ENCODE data around the gene KCNC3. TPM values are rescaled to one million over a fixed set of nuclear protein-coding genes. Genes with fewer than 3 reads are reported as not detected.

KCNC3 gene
- total RNA-seq, 1 donor from 2014 or later = not detected

DNA sequence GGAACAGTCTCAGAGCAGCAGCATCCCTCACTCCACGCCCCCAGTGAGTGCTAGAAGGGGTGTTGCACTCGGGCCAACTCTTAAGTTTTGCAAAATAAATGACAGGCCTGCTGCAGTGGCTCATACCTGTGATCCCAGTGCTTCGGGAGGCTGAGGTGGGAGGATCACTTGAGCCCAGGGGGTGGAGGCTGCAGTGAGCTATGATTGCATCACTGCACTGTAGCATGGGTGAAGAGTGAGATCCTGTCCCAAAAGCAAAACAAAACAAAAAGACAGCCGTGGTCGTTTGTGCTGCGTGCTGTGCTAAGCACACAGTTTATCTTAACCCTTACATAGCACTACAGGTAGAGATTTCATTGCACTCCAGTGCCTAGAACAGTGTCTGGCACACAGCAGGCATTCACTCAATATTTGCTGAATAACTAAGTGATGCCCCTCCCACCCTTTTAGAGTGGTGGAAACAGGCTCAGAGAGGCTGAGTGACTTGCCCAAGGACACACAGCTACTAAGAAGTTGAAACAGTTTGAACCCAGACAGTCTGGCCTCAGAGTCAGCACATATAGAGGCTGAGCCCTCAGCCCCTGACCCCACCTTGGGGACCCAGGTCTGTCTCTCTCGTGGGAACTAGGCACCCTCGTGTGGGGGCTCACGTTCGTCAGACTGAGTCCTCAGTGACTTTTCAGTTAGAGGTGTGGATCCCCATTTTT is 18.3 kb downstream of the KCNC3 start:
- Histone ChIP-seq H2AFZ (ENCODE audit: low read depth, low read length) (no peak overlapping the region), H3K36me3 (ENCODE audit: insufficient read depth, low read length) (no peaks in the 10 kb centered on the region), H4K20me1 (ENCODE audit: insufficient read depth, low read length) (no peaks in the 10 kb centered on the region), H3K27me3 (ENCODE audit: insufficient read depth, low read length) (peaks cover 14% of the 10 kb centered on the region), H3K4me3 (ENCODE audit: insufficient read depth, low read depth, low read length) (no peak overlapping the region), H3K9me3 (ENCODE audit: insufficient read depth, low read depth, low read length) (no peaks in the 10 kb centered on the region), H3K27ac (ENCODE audit: low read depth, low read length) (no peak overlapping the region), H3K4me2 (ENCODE audit: low read length) (no peak overlapping the region), H3K79me2 (ENCODE audit: insufficient read depth, low read length) (no peaks in the 10 kb centered on the region), H3K4me1 (ENCODE audit: insufficient read depth, low read length) (no peaks in the 10 kb centered on the region), H3K9ac (ENCODE audit: low read length) (no peak overlapping the region)
- H3K9me3 Mint-ChIP-seq (ENCODE audit: unreplicated experiment) = peaks cover 12% of the 10 kb centered on the region
- no peaks in the 10 kb centered on the region for H3K27me3 Mint-ChIP-seq (ENCODE audit: low read depth, unreplicated experiment)
- H3K4me1 Mint-ChIP-seq (ENCODE audit: low read depth, unreplicated experiment) = no peaks in the 10 kb centered on the region
- no peak overlapping the region for H3K4me3 Mint-ChIP-seq (ENCODE audit: unreplicated experiment)
- no peak overlapping the region for H3K27ac Mint-ChIP-seq (ENCODE audit: unreplicated experiment)
- TF ChIP-seq, protein P1, sequence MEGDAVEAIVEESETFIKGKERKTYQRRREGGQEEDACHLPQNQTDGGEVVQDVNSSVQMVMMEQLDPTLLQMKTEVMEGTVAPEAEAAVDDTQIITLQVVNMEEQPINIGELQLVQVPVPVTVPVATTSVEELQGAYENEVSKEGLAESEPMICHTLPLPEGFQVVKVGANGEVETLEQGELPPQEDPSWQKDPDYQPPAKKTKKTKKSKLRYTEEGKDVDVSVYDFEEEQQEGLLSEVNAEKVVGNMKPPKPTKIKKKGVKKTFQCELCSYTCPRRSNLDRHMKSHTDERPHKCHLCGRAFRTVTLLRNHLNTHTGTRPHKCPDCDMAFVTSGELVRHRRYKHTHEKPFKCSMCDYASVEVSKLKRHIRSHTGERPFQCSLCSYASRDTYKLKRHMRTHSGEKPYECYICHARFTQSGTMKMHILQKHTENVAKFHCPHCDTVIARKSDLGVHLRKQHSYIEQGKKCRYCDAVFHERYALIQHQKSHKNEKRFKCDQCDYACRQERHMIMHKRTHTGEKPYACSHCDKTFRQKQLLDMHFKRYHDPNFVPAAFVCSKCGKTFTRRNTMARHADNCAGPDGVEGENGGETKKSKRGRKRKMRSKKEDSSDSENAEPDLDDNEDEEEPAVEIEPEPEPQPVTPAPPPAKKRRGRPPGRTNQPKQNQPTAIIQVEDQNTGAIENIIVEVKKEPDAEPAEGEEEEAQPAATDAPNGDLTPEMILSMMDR (IDR thresholded peaks at IDR 0.05; ENCODE audit: insufficient read depth, low read depth, low read length) = no peak
- FAIRE-seq = no peak
- no peak for DNase-seq (ENCODE audit: low read depth)
- no peaks in the 10 kb centered on the region for H3K36me3 Mint-ChIP-seq (ENCODE audit: low read depth, unreplicated experiment)

- Mint-ChIP-seq H3K9me3 (ENCODE audit: unreplicated experiment) (peaks cover 15% of the 10 kb centered on the region), H3K27me3 (ENCODE audit: low read depth, unreplicated experiment) (no peaks in the 10 kb centered on the region), H3K4me3 (ENCODE audit: unreplicated experiment) (no peak overlapping the region), H3K4me1 (ENCODE audit: low read depth, unreplicated experiment) (no peaks in the 10 kb centered on the region), H3K36me3 (ENCODE audit: low read depth, unreplicated experiment) (no peaks in the 10 kb centered on the region), H3K27ac (ENCODE audit: unreplicated experiment) (no peak overlapping the region)
- Histone ChIP-seq H3K27me3 (ENCODE audit: insufficient read depth, low read length) (peaks cover 10% of the 10 kb centered on the region), H3K9me3 (ENCODE audit: insufficient read depth, low read depth, low read length) (no peaks in the 10 kb centered on the region), H3K27ac (ENCODE audit: low read depth, low read length) (no peak overlapping the region), H3K36me3 (ENCODE audit: insufficient read depth, low read length) (no peaks in the 10 kb centered on the region), H3K4me3 (ENCODE audit: insufficient read depth, low read depth, low read length) (no peak overlapping the region), H3K4me2 (ENCODE audit: low read length) (no peak overlapping the region), H3K4me1 (ENCODE audit: insufficient read depth, low read length) (no peaks in the 10 kb centered on the region), H3K79me2 (ENCODE audit: insufficient read depth, low read length) (no peaks in the 10 kb centered on the region), H2AFZ (ENCODE audit: low read depth, low read length) (no peak overlapping the region), H4K20me1 (ENCODE audit: insufficient read depth, low read length) (no peaks in the 10 kb centered on the region), H3K9ac (ENCODE audit: low read length) (no peak overlapping the region)
- FAIRE-seq = no peak
- TF ChIP-seq, protein P1 (IDR thresholded peaks at IDR 0.05; ENCODE audit: insufficient read depth, low read depth, low read length) = no peak
- TF ChIP-seq EZH2 (IDR thresholded peaks at IDR 0.05; ENCODE audit: insufficient read depth, low read length) = no peak
- no peak for DNase-seq (ENCODE audit: low read depth)
Measured at GRCh38 chr19:50309396-50310125, 19.6 kb downstream of the KCNC3 start.

- peaks cover 10% of the 10 kb centered on the region for H3K27me3 ChIP-seq (ENCODE audit: insufficient read depth, low read length)
- no peak overlapping the region for H3K4me3 ChIP-seq (ENCODE audit: insufficient read depth, low read depth, low read length)
- Mint-ChIP-seq H3K36me3 (ENCODE audit: low read depth, unreplicated experiment) (no peaks in the 10 kb centered on the region), H3K27ac (ENCODE audit: unreplicated experiment) (no peak overlapping the region), H3K4me3 (ENCODE audit: unreplicated experiment) (no peak overlapping the region), H3K4me1 (ENCODE audit: low read depth, unreplicated experiment) (no peaks in the 10 kb centered on the region), H3K9me3 (ENCODE audit: unreplicated experiment) (peaks cover 18% of the 10 kb centered on the region), H3K27me3 (ENCODE audit: low read depth, unreplicated experiment) (no peaks in the 10 kb centered on the region)
- H3K27ac ChIP-seq (ENCODE audit: low read depth, low read length) = no peak overlapping the region
- no peak for TF ChIP-seq EZH2 (IDR thresholded peaks at IDR 0.05; ENCODE audit: insufficient read depth, low read length)
- TF ChIP-seq, protein P1 (IDR thresholded peaks at IDR 0.05; ENCODE audit: insufficient read depth, low read depth, low read length) = no peak
- no peaks in the 10 kb centered on the region for H3K36me3 ChIP-seq (ENCODE audit: insufficient read depth, low read length)
- no peak for DNase-seq (ENCODE audit: low read depth)
- H3K4me1 ChIP-seq (ENCODE audit: insufficient read depth, low read length) = no peaks in the 10 kb centered on the region
- no peak overlapping the region for H3K9ac ChIP-seq (ENCODE audit: low read length)
- no peaks in the 10 kb centered on the region for H3K79me2 ChIP-seq (ENCODE audit: insufficient read depth, low read length)
- no peak overlapping the region for H2AFZ ChIP-seq (ENCODE audit: low read depth, low read length)
- no peaks in the 10 kb centered on the region for H4K20me1 ChIP-seq (ENCODE audit: insufficient read depth, low read length)
- no peaks in the 10 kb centered on the region for H3K9me3 ChIP-seq (ENCODE audit: insufficient read depth, low read depth, low read length)
- FAIRE-seq = no peak
- H3K4me2 ChIP-seq (ENCODE audit: low read length) = no peak overlapping the region
Measured at GRCh38 chr19:50308991-50309390, 20.2 kb downstream of the KCNC3 start.
